ENCODE results near the gene GDPD5.

The GDPD5 gene

GRCh38 chr11:75560644-75561043 is 34.9 kb upstream of the GDPD5 start:
- Histone ChIP-seq H3K4me1 (ENCODE audit: insufficient read depth, low read length) (peaks cover 29% of the 10 kb centered on the region), H2AFZ (ENCODE audit: low read depth, low read length) (no peak overlapping the region), H3K27ac (ENCODE audit: low read length) (no peak overlapping the region), H3K4me3 (ENCODE audit: low read depth in 1 of 2, low read length in 2 of 2) (no peak overlapping the region), H3K9me3 (ENCODE audit: insufficient read depth, low read length, severe bottlenecking) (no peaks in the 10 kb centered on the region), H3K79me2 (ENCODE audit: insufficient read depth, low read length) (peaks cover 25% of the 10 kb centered on the region), H3K36me3 (ENCODE audit: insufficient read depth, low read length) (no peaks in the 10 kb centered on the region; the same call in 1 of the 2 replicates), H3K9ac (ENCODE audit: low read depth, low read length) (no peak overlapping the region), H3K4me2 (ENCODE audit: insufficient read depth, low read length) (no peak overlapping the region), H3K27me3 (ENCODE audit: insufficient read depth, low read length, poor library complexity) (peaks cover 10% of the 10 kb centered on the region), H4K20me1 (ENCODE audit: insufficient read depth, low read length) (no peaks in the 10 kb centered on the region)
- DNase-seq (no peak), ATAC-seq (ENCODE audit: insufficient read depth, low read depth) (no peak)
- TF ChIP-seq CTCF (IDR thresholded peaks at IDR 0.05; ENCODE audit: borderline replicate concordance, extremely low read depth, low read length, poor library complexity, severe bottlenecking): no peak
- no peak for TF ChIP-seq EZH2 (IDR thresholded peaks at IDR 0.05; ENCODE audit: borderline replicate concordance, low read depth, low read length, severe bottlenecking)

GRCh38 chr11:75558939-75559843 is 33.5 kb upstream of the GDPD5 start:
- Histone ChIP-seq H3K36me3 (ENCODE audit: insufficient read depth, low read length) (no peaks in the 10 kb centered on the region; the same call in 1 of the 2 replicates), H3K27me3 (ENCODE audit: insufficient read depth, low read length, poor library complexity) (peaks cover 10% of the 10 kb centered on the region), H3K4me3 (ENCODE audit: low read depth in 1 of 2, low read length in 2 of 2) (no peak overlapping the region), H3K27ac (ENCODE audit: low read length) (no peak overlapping the region), H4K20me1 (ENCODE audit: insufficient read depth, low read length) (no peaks in the 10 kb centered on the region), H3K9me3 (ENCODE audit: insufficient read depth, low read length, severe bottlenecking) (no peaks in the 10 kb centered on the region), H3K79me2 (ENCODE audit: insufficient read depth, low read length) (peaks cover 19% of the 10 kb centered on the region), H3K9ac (ENCODE audit: low read depth, low read length) (no peak overlapping the region), H3K4me2 (ENCODE audit: insufficient read depth, low read length) (no peak overlapping the region), H2AFZ (ENCODE audit: low read depth, low read length) (no peak overlapping the region), H3K4me1 (ENCODE audit: insufficient read depth, low read length) (peaks cover 25% of the 10 kb centered on the region)
- DNase-seq (no peak), ATAC-seq (ENCODE audit: insufficient read depth, low read depth) (no peak)
- no peak for TF ChIP-seq CTCF (IDR thresholded peaks at IDR 0.05; ENCODE audit: borderline replicate concordance, extremely low read depth, low read length, poor library complexity, severe bottlenecking)
- no peak for TF ChIP-seq EZH2 (IDR thresholded peaks at IDR 0.05; ENCODE audit: borderline replicate concordance, low read depth, low read length, severe bottlenecking)

- H3K9ac ChIP-seq (ENCODE audit: low read depth, low read length): no peak overlapping the region
- peaks cover 6% of the 10 kb centered on the region for H3K79me2 ChIP-seq (ENCODE audit: insufficient read depth, low read length)
- H4K20me1 ChIP-seq (ENCODE audit: insufficient read depth, low read length): no peaks in the 10 kb centered on the region
- H3K36me3 ChIP-seq (ENCODE audit: insufficient read depth, low read length): no peaks in the 10 kb centered on the region; the same call in 1 of the 2 replicates
- TF ChIP-seq CTCF (IDR thresholded peaks at IDR 0.05; ENCODE audit: borderline replicate concordance, extremely low read depth, low read length, poor library complexity, severe bottlenecking): no peak
- no peak for TF ChIP-seq EZH2 (IDR thresholded peaks at IDR 0.05; ENCODE audit: borderline replicate concordance, low read depth, low read length, severe bottlenecking)
- DNase-seq: no peak
- H2AFZ ChIP-seq (ENCODE audit: low read depth, low read length): no peak overlapping the region
- H3K27me3 ChIP-seq (ENCODE audit: insufficient read depth, low read length, poor library complexity): peaks cover 10% of the 10 kb centered on the region
- ATAC-seq (ENCODE audit: insufficient read depth, low read depth): no peak
- no peak overlapping the region for H3K4me3 ChIP-seq (ENCODE audit: low read depth in 1 of 2, low read length in 2 of 2)
- H3K27ac ChIP-seq (ENCODE audit: low read length): no peak overlapping the region
- H3K9me3 ChIP-seq (ENCODE audit: insufficient read depth, low read length, severe bottlenecking): no peaks in the 10 kb centered on the region
- no peak overlapping the region for H3K4me2 ChIP-seq (ENCODE audit: insufficient read depth, low read length)
- peaks cover 12% of the 10 kb centered on the region for H3K4me1 ChIP-seq (ENCODE audit: insufficient read depth, low read length)
Observed at GRCh38 chr11:75557666-75558494, 32.1 kb upstream of the GDPD5 start.
